SK-N-SH treated with all-trans-retinoic acid at 6 μM for 48 hours (cell line): ENCODE results near the gene FRMD8.
A peak's percentile ranks its signal among the peaks of the same experiment; 100 is the strongest.

Experiments
- OSR1 ChIP-seq: fragments of 250-450 bp; sonication (Bioruptor Pico); IDR thresholded peaks from 2 replicates; pipeline ENCODE4 v1.8.0; 2022; ENCODE audit warnings: moderate library complexity, mild to moderate bottlenecking, inconsistent platforms
- POU6F1 ChIP-seq: fragments of 250-450 bp; sonication (Bioruptor Pico); IDR thresholded peaks from 2 replicates; pipeline ENCODE4 v1.8.0; 2021; ENCODE audit warnings: low read depth, mild to moderate bottlenecking, moderate library complexity, borderline replicate concordance
- PPARA ChIP-seq: fragments of 250-450 bp; sonication (Bioruptor Pico); IDR thresholded peaks from 2 replicates; pipeline ENCODE4 v1.5.0; 2020; ENCODE audit warnings: mild to moderate bottlenecking, borderline replicate concordance
- RARB ChIP-seq: fragments of 250-450 bp; sonication (Bioruptor Pico); IDR thresholded peaks from 2 replicates; pipeline ENCODE4 v1.8.0; 2021; ENCODE audit warnings: mild to moderate bottlenecking, moderate library complexity
- SNAI2 ChIP-seq: fragments of 250-450 bp; sonication (Bioruptor Pico); IDR thresholded peaks from 2 replicates; pipeline ENCODE4 v1.5.0; 2020; ENCODE audit warnings: mild to moderate bottlenecking, moderate library complexity
- TCF4 ChIP-seq: fragments of 250-450 bp; sonication (Bioruptor Pico); IDR thresholded peaks from 2 replicates; pipeline ENCODE4 v1.8.0; 2021; ENCODE audit warnings: mild to moderate bottlenecking, moderate library complexity, borderline replicate concordance
- TOX ChIP-seq: fragments of 250-450 bp; sonication (Bioruptor Pico); IDR thresholded peaks from 2 replicates; pipeline ENCODE4 v1.8.0; 2021; ENCODE audit warnings: mild to moderate bottlenecking, moderate library complexity, borderline replicate concordance
- ZC3H10 ChIP-seq: fragments of 250-450 bp; sonication (Bioruptor Pico); IDR thresholded peaks from 2 replicates; pipeline ENCODE4 v1.5.1; 2021; ENCODE audit warnings: mild to moderate bottlenecking, moderate library complexity
- ZFP30 ChIP-seq: fragments of 450-650 bp; formaldehyde crosslinking; IDR thresholded peaks from 2 replicates; pipeline ENCODE4 v1.5.0; 2022; ENCODE audit warnings: mild to moderate bottlenecking, moderate library complexity
- ZNF8 ChIP-seq: fragments of 450-650 bp; formaldehyde crosslinking; IDR thresholded peaks from 2 replicates; pipeline ENCODE4 v1.5.0; 2020; ENCODE audit warnings: mild to moderate bottlenecking, moderate library complexity
- TF ChIP-seq, protein P1 (sequence below): fragments of 250-450 bp; sonication (Bioruptor Pico); IDR thresholded peaks from 2 replicates; pipeline ENCODE4 v1.5.1; 2020; ENCODE audit warnings: low read depth, mild to moderate bottlenecking, moderate library complexity
- TF ChIP-seq, protein P2 (sequence below): fragments of 250-450 bp; sonication (Bioruptor Pico); IDR thresholded peaks from 2 replicates; pipeline ENCODE4 v1.8.0; 2020; ENCODE audit warnings: mild to moderate bottlenecking, moderate library complexity, borderline replicate concordance

DNA sequence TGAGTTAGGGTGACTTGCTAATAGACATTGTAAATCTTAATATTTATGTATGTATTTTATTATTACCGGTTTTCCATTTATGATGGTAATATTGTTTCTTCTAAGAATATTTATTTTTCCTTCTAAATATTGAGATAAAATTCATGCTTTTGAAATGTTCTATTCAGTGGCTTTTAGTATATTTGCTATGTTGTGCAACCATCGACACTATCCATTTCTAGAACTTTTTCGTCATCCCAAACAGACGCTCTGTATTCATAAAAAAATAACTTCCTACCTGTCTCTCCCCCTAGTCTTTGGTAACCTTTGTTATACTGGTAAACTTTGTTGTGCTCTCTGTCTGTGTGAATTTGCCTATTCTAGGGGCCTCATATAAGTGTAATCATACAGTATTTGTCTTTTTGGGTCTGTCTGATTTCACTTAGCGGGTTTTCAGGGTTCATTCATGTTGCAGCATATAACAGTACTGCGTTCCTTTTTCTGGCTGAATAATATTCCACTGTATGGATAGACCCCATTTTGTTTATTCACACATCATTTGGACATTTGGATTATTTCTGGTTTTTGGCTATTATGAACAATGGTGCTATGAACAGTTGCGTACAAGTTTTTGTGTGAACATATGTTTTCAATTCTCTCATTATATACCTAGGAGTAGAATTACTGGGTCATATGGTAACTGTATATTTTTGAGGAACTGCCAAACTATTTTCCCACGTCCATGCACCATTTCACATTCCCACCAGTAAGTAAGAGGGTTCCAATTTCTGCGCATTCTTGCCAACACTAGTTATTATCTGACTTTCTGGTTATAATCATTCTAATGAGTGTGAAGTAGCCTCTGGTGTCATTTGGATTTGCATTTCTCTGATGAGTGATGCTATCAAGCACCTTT lies 52.1 kb downstream of the FRMD8 start:
- TF ChIP-seq, protein P1, sequence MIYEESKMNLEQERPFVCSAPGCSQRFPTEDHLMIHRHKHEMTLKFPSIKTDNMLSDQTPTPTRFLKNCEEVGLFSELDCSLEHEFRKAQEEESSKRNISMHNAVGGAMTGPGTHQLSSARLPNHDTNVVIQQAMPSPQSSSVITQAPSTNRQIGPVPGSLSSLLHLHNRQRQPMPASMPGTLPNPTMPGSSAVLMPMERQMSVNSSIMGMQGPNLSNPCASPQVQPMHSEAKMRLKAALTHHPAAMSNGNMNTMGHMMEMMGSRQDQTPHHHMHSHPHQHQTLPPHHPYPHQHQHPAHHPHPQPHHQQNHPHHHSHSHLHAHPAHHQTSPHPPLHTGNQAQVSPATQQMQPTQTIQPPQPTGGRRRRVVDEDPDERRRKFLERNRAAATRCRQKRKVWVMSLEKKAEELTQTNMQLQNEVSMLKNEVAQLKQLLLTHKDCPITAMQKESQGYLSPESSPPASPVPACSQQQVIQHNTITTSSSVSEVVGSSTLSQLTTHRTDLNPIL (CRISPR knock-in tag): no peak
- no peak for TF ChIP-seq ZNF8 (CRISPR knock-in tag)
- TF ChIP-seq ZFP30 (CRISPR knock-in tag): no peak
- TF ChIP-seq TOX (CRISPR knock-in tag): peak; percentile 42; the same call in 1 of the 2 replicates
- TF ChIP-seq RARB (CRISPR knock-in tag): 0 out of 2 replicates have a peak, but pooled peaks have one; percentile 14
- TF ChIP-seq TCF4 (CRISPR knock-in tag): no peak
- TF ChIP-seq SNAI2 (CRISPR knock-in tag): no peak
- TF ChIP-seq, protein P2, sequence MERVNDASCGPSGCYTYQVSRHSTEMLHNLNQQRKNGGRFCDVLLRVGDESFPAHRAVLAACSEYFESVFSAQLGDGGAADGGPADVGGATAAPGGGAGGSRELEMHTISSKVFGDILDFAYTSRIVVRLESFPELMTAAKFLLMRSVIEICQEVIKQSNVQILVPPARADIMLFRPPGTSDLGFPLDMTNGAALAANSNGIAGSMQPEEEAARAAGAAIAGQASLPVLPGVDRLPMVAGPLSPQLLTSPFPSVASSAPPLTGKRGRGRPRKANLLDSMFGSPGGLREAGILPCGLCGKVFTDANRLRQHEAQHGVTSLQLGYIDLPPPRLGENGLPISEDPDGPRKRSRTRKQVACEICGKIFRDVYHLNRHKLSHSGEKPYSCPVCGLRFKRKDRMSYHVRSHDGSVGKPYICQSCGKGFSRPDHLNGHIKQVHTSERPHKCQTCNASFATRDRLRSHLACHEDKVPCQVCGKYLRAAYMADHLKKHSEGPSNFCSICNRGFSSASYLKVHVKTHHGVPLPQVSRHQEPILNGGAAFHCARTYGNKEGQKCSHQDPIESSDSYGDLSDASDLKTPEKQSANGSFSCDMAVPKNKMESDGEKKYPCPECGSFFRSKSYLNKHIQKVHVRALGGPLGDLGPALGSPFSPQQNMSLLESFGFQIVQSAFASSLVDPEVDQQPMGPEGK (CRISPR knock-in tag): no peak
- TF ChIP-seq PPARA (CRISPR knock-in tag): no peak
- TF ChIP-seq POU6F1 (CRISPR knock-in tag): no peak
- TF ChIP-seq ZC3H10: peak; percentile 70
- no peak for TF ChIP-seq OSR1 (CRISPR knock-in tag)
